OCI-LY7 (cell line): Measurements from ENCODE around the gene COL4A1. TPM values are rescaled to one million over a fixed set of nuclear protein-coding genes. Genes with fewer than 3 reads are reported as not detected.

Source experiments
- BruUV-seq: library from RNA; stranded (reverse); fragments of 400-500 nt; replicated peaks from 2 replicates; lab custom pipeline; 2021; lab: Mats Ljungman, UMichigan
- CTCF ChIA-PET: fragments of 300-600 bp; sonication (Branson Sonifier 250); formaldehyde crosslinking; loops from one replicate; lab custom pipeline; 2022; ENCODE audit warnings: antibody characterized with exemption; ENCODE audit not compliant: unreplicated experiment; lab: Charles Lee
- POLR2A ChIA-PET: fragments of 300-600 bp; sonication (Branson Sonifier 250); formaldehyde crosslinking; loops from one replicate; lab custom pipeline; 2022; ENCODE audit warnings: antibody characterized with exemption; lab: Charles Lee
- DNase-seq: peaks from one replicate; pipeline ENCODE4 v3.0.0-alpha.2; 2015; ENCODE audit warnings: low spot score
- H2AFZ ChIP-seq: fragments of 200-600 bp; sonication (generic), shearing (Covaris generic); 2 replicates; pipeline ENCODE4 v1.6.1; 2014; ENCODE audit warnings: mild to moderate bottlenecking, antibody characterized with exemption, low read length, moderate library complexity
- H3K27ac ChIP-seq: fragments of 200-600 bp; sonication (generic); 2 replicates; pipeline ENCODE4 v1.5.1; 2014; ENCODE audit warnings: mixed run types, low read depth, mild to moderate bottlenecking, moderate library complexity, low read length, inconsistent platforms; ENCODE audit not compliant: poor library complexity, severe bottlenecking
- H3K36me3 ChIP-seq: fragments of 200-600 bp; sonication (generic); 2 replicates; pipeline ENCODE4 v1.6.1; 2014; ENCODE audit warnings: mild to moderate bottlenecking, antibody characterized with exemption, low read length, moderate library complexity, mixed read lengths; ENCODE audit not compliant: insufficient read depth
- H3K4me1 ChIP-seq: fragments of 200-600 bp; sonication (generic); 2 replicates; pipeline ENCODE4 v1.5.1; 2014; ENCODE audit warnings: mild to moderate bottlenecking, low read length; ENCODE audit not compliant: insufficient read depth, poor library complexity, severe bottlenecking
- H3K4me2 ChIP-seq: fragments of 200-600 bp; sonication (generic); 2 replicates; pipeline ENCODE4 v1.6.1; 2014; ENCODE audit warnings: mild to moderate bottlenecking, low read length
- H3K4me3 ChIP-seq: fragments of 200-600 bp; sonication (generic); 2 replicates; pipeline ENCODE4 v1.5.1; 2014; ENCODE audit warnings: mild to moderate bottlenecking, low read depth, low read length; ENCODE audit not compliant: poor library complexity, severe bottlenecking
- H3K79me2 ChIP-seq: fragments of 200-600 bp; sonication (generic); 2 replicates; pipeline ENCODE4 v1.6.1; 2016; ENCODE audit warnings: low read depth, mild to moderate bottlenecking, low read length, moderate library complexity, mixed read lengths; ENCODE audit not compliant: insufficient read depth
- H3K9me2 ChIP-seq: fragments of 200-600 bp; sonication (generic); 2 replicates; pipeline ENCODE4 v1.6.1; 2016; ENCODE audit warnings: mild to moderate bottlenecking, low read length, mixed read lengths; ENCODE audit not compliant: insufficient read depth
- H3K9me3 ChIP-seq: fragments of 200-600 bp; sonication (generic); 2 replicates; pipeline ENCODE4 v1.6.1; 2014; ENCODE audit warnings: mild to moderate bottlenecking, mixed run types, low read length, mixed read lengths
- H4K20me1 ChIP-seq: fragments of 200-600 bp; sonication (generic); 2 replicates; pipeline ENCODE4 v1.6.1; 2014; ENCODE audit warnings: mild to moderate bottlenecking, antibody characterized with exemption, low read length, moderate library complexity, mixed read lengths; ENCODE audit not compliant: insufficient read depth
- EZH2phosphoT487 ChIP-seq: fragments of 200-600 bp; sonication (generic); IDR thresholded peaks from 2 replicates; pipeline ENCODE4 v1.6.1; 2018; ENCODE audit warnings: low read depth, borderline replicate concordance, mild to moderate bottlenecking, mixed run types, antibody characterized with exemption, low read length, moderate library complexity, mixed read lengths
- intact Hi-C: fragments of 100-400 bp; cut with micrococcal nuclease; formaldehyde crosslinking; loops from one replicate; pipeline ENCODE4 v1.10.0; 2022; ENCODE audit not compliant: unreplicated experiment
- total RNA-seq, 2 experiments: library from RNA; depleted of rRNA in 1 of 2; stranded (reverse); fragments of >200 nt in 1 of 2; shearing (Covaris generic) in 1 of 2; gene quantifications; 2 replicates each; pipeline ENCODE4 v1.2.3, GENCODE V29; 2014 to 2022
- TF ChIP-seq, protein P1 (sequence below): fragments of 200-600 bp; sonication (generic); conservative IDR thresholded peaks from 2 replicates; pipeline ENCODE4 v1.5.1; 2014; ENCODE audit warnings: mild to moderate bottlenecking, antibody characterized with exemption, low read length, moderate library complexity, mixed read lengths

Gene COL4A1
- total RNA-seq, 2 experiments from 2014 or later = 0.06 TPM; not detected in 1

DNA sequence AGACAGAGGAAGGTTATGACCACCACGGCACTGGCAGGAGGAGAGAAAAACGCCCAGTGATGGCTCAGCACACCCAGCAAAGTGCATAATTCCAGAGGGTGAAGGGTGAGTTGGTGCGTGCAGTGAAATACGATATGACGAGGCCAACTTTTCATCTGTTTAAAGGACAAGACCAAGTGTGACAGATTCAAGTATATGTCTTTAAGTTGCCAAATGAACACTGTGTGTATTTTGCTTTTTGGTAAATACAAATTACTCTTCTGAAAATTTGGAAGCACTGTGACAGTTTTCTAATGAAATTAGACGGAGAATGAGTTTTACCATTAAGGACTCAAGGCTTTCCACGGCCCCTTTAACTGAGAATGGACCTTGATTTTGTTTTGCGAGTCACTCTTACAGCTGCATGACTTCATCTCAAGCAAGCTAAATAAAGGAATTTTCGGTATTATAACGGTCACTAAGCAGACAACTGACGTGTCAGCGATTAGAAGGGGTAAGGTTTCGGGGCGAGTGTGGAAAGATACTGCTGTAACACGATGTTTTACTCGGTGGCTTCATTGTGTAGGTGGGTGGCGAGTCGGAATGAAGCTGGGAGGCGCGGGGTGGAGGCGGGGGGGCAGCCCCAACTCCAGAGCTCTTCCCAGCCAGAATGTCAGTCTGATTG is 23.0 kb upstream of the COL4A1 start:
- Histone ChIP-seq H3K9me2 (no peaks in the 10 kb centered on the region), H4K20me1 (no peaks in the 10 kb centered on the region), H3K79me2 (no peaks in the 10 kb centered on the region), H3K36me3 (no peaks in the 10 kb centered on the region), H3K9me3 (no peaks in the 10 kb centered on the region), H3K4me2 (no peak overlapping the region), H3K4me1 (no peaks in the 10 kb centered on the region), H2AFZ (no peak overlapping the region), H3K4me3 (no peak overlapping the region), H3K27ac (no peak overlapping the region)
- TF ChIP-seq, protein P1, sequence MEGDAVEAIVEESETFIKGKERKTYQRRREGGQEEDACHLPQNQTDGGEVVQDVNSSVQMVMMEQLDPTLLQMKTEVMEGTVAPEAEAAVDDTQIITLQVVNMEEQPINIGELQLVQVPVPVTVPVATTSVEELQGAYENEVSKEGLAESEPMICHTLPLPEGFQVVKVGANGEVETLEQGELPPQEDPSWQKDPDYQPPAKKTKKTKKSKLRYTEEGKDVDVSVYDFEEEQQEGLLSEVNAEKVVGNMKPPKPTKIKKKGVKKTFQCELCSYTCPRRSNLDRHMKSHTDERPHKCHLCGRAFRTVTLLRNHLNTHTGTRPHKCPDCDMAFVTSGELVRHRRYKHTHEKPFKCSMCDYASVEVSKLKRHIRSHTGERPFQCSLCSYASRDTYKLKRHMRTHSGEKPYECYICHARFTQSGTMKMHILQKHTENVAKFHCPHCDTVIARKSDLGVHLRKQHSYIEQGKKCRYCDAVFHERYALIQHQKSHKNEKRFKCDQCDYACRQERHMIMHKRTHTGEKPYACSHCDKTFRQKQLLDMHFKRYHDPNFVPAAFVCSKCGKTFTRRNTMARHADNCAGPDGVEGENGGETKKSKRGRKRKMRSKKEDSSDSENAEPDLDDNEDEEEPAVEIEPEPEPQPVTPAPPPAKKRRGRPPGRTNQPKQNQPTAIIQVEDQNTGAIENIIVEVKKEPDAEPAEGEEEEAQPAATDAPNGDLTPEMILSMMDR = no peak
- TF ChIP-seq EZH2phosphoT487 = no peak
- no TSS peak for BruUV-seq
- DNase-seq = no peak
- CTCF ChIA-PET = no interaction called here
- POLR2A ChIA-PET = no interaction called here
- intact Hi-C loops = no loop called here

DNA sequence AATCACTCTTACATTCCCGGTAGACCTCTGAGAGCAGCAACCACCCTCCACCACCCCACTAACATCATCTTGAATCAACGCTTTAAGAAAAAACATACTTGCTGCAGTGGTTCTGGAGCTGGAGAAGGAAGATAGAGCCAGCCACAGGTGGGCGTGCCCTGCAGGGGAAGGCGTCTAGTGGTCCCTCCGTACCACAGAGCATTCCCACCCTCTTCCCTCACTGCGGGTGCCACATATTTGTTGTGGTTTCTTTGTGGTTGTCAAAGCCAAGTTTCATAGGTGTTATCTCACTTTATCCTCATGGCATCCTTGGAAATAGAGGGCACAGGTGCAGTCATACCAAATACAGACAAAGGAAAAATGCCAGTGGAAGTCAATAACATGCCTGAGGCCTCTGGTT is 22.3 kb upstream of the COL4A1 start:
- Histone ChIP-seq H3K4me1 (no peaks in the 10 kb centered on the region), H3K36me3 (no peaks in the 10 kb centered on the region), H2AFZ (no peak overlapping the region), H3K27ac (no peak overlapping the region), H3K4me2 (no peak overlapping the region), H3K79me2 (no peaks in the 10 kb centered on the region), H3K4me3 (no peak overlapping the region), H3K9me3 (no peaks in the 10 kb centered on the region), H3K9me2 (no peaks in the 10 kb centered on the region), H4K20me1 (no peaks in the 10 kb centered on the region)
- POLR2A ChIA-PET = no interaction called here
- CTCF ChIA-PET = no interaction called here
- TF ChIP-seq, protein P1 = no peak
- TF ChIP-seq EZH2phosphoT487 = no peak
- DNase-seq = no peak
- intact Hi-C loops = no loop called here
- no TSS peak for BruUV-seq

DNA sequence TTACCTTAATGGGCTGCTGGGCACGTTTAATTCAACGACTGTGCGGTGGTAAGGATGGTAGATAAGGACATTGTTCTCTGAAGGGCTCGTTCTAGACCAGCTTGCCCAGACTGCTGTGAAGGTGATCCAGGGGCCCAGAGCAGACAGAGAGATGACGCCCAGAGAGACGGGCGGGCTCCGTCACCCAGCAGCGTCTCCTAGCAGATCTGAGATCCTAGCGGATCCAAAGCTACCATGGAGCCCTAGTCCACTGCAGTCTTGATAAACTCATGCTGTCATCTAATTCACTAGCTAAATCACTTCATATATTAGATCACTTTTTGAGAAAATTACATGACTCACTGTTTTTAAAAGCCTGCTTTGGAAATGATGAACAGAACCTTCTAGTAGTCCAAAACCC is 21.6 kb upstream of the COL4A1 start:
- intact Hi-C loops = no loop called here
- POLR2A ChIA-PET = no interaction called here
- DNase-seq = no peak
- H3K4me3 ChIP-seq = no peak overlapping the region
- no TSS peak for BruUV-seq
- H3K9me2 ChIP-seq = no peaks in the 10 kb centered on the region
- no peak overlapping the region for H3K4me2 ChIP-seq
- H4K20me1 ChIP-seq = no peaks in the 10 kb centered on the region
- no peak overlapping the region for H3K27ac ChIP-seq
- no peaks in the 10 kb centered on the region for H3K9me3 ChIP-seq
- H3K4me1 ChIP-seq = no peaks in the 10 kb centered on the region
- no peak overlapping the region for H2AFZ ChIP-seq
- no peaks in the 10 kb centered on the region for H3K36me3 ChIP-seq
- TF ChIP-seq EZH2phosphoT487 = no peak
- TF ChIP-seq, protein P1 = no peak
- CTCF ChIA-PET = no interaction called here
- no peaks in the 10 kb centered on the region for H3K79me2 ChIP-seq
